ENCODE data around the gene FGFRL1.
"Not testable (repeated sequence)": the region's sequence is repeated elsewhere in the genome, so short reads cannot be mapped to it uniquely, and the experiment has no call there.

The FGFRL1 gene

GRCh38 chr4:993111-994029, 18.1 kb upstream of the FGFRL1 start, which contains the start of gene SLC26A1:
Gene SLC26A1, minus strand, starts transcription at chr4:993404. Its CDS starts 1,701 bp downstream, at chr4:991703.
- DNase-seq = no peak

- DNase-seq = no peak
Measured at GRCh38 chr4:995311-996026, 16.0 kb upstream of the FGFRL1 start.

GRCh38 chr4:996030-996996, 15.1 kb upstream of the FGFRL1 start:
- DNase-seq = no peak

- DNase-seq = no peak
Measured at GRCh38 chr4:996997-997374, 14.4 kb upstream of the FGFRL1 start.

- no peak for DNase-seq
Measured at GRCh38 chr4:997375-998071, 13.9 kb upstream of the FGFRL1 start.

- no peak for DNase-seq
Measured at GRCh38 chr4:998096-998691, 13.2 kb upstream of the FGFRL1 start.

GRCh38 chr4:999240-999863, 12.1 kb upstream of the FGFRL1 start:
- not testable (repeated sequence) for DNase-seq

GRCh38 chr4:999882-1000425, 11.5 kb upstream of the FGFRL1 start:
- DNase-seq = no peak

GRCh38 chr4:1000686-1001260, 10.7 kb upstream of the FGFRL1 start:
- DNase-seq = no peak

GRCh38 chr4:1001561-1002130, 9.8 kb upstream of the FGFRL1 start:
- no peak for DNase-seq

- no peak for DNase-seq
Measured at GRCh38 chr4:1002131-1002630, 9.2 kb upstream of the FGFRL1 start.

GRCh38 chr4:1002631-1003251, 8.7 kb upstream of the FGFRL1 start:
- DNase-seq = no peak

- no peak for DNase-seq
Measured at GRCh38 chr4:1003271-1004070, 8.0 kb upstream of the FGFRL1 start.

GRCh38 chr4:1004071-1004418, 7.4 kb upstream of the FGFRL1 start:
- no peak for DNase-seq

- no peak for DNase-seq
Measured at GRCh38 chr4:1004557-1005485, 6.6 kb upstream of the FGFRL1 start.

GRCh38 chr4:1006856-1007255, 4.6 kb upstream of the FGFRL1 start:
- DNase-seq = no peak

GRCh38 chr4:1008840-1009541, 2.4 kb upstream of the FGFRL1 start:
- DNase-seq = peak; percentile 38

Data from activated CD4-positive, alpha-beta T cell treated with anti-CD3 and anti-CD28 coated beads, Interleukin-2, amount 50 U/mL, for 1 hour (primary cell).